HG02763 (cell line): ENCODE data around the gene RAPSN.
"Not testable (repeated sequence)": the region's sequence is repeated elsewhere in the genome, so short reads cannot be mapped to it uniquely, and the experiment has no call there.

Source experiments
- ATAC-seq: cut with Tn5 transposase; IDR thresholded peaks from one replicate; pipeline ENCODE4 v1.9.1; 2021; ENCODE audit warnings: mild to moderate bottlenecking, moderate library complexity; ENCODE audit not compliant: unreplicated experiment

The RAPSN gene

DNA sequence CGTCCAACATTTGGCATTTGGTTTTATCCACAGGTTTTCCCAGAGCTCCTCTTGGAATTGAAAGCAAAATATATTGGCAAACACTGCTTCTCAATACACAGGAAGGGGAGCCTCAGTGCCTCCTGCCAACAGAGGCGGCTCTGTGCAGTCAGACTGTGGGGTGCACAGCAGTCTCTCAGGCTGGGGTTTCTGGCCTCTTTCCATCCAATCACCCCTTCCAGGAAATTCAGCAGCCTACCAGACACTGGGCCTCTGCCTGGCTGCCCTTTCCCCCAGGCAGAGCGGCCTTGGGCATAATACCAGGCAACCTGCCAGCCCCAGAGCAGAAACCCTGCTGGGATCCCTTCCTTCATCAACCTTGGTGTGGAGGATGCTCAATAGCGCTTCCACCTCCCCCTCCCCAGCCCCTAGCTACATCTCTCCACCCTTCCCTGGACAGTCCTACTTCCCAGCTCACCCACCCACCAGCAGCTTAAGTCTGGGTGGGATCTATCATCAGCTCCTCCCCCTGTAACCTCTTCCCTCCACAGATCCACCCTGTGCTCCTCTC lies 17.8 kb upstream of the RAPSN start:
- ATAC-seq: no peak

DNA sequence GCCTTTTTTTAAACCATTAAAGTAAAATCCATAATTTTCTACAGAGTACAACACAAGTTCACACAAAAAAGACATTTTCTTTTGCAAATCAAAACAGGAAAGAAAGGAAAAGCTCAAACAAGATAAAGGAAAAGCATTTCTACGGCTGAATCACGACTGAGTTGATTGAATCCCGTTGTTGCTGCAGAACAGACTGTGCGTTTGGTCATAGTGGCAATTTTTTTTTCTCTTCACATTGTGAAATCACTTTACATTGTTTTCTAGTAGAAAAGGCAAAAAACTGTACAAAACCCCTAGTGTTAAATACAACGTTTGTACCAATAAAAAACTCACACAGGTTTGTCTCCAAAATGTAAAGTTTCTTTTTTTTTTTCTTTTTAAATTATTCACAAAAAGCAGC lies 17.3 kb upstream of the RAPSN start:
- ATAC-seq: no peak

DNA sequence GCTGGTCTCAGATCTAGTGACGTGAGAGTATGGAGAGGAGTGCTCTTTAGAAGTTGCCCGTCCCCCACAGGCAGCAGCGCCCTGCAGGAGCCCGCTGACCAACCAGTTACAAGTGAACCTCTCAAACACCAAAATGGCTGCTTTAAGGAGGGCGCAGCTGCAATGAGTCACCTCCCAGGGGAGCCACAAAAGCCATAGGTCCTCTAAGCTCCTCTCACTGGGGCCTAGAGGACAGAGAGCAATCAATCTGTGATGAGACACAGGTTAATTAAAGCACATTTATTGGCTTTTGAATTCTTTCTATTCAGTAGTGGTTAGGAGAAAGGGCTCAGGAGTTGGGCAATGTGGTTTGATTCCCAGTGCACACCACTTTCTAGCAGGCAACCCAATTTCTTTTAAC lies 15.5 kb upstream of the RAPSN start:
- no peak for ATAC-seq

DNA sequence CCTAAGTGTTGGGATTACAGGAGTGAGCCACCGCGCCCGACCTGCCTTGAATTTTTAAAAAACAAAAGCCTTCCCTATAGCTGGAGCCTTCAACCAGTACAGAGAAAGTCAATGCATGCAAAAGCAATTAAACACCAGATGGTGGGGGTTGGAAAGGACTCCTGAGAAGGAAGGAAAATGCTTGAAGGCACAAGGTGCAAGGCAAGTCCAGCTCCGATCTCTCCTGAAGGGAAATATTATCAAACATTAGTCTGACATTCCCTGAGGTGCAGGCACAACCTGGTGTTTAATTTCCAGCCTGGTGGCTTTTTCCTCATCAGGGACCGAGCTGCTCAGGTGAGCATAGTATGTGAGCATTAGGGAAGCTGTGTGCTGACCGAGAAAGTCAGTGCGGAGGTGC lies 12.9 kb upstream of the RAPSN start:
- no peak for ATAC-seq

DNA sequence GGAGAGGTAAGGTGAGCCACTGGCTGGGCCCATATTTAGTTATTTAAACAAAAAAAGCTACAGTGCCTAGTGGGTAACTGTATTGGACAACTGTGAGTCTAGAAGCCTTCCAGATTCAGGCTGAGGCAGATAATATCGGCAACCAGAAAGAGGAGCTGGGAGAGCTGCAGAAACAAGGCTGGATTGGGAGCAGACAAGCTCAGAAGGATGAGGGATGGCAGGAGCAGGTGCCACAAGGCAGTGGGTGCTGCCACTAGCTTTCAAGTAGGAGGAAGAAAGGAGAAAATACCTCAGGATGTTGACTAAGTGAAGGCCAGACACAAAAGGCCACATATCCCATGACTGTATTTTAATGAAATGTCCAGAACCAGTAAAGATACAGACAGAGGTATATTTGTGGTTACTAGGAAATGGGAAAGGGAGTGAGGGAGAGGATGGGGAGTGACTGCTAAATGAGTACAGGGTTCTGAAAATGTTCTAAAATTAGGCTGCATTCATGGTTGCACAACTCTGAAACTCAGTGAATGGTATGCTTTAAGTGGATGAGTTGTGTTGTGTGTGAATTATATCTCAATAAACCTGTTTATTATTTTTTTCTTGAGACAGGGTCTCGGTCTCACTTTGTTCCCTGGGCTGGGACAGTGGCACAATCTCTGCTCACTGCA lies 11.8 kb upstream of the RAPSN start:
- no peak for ATAC-seq

DNA sequence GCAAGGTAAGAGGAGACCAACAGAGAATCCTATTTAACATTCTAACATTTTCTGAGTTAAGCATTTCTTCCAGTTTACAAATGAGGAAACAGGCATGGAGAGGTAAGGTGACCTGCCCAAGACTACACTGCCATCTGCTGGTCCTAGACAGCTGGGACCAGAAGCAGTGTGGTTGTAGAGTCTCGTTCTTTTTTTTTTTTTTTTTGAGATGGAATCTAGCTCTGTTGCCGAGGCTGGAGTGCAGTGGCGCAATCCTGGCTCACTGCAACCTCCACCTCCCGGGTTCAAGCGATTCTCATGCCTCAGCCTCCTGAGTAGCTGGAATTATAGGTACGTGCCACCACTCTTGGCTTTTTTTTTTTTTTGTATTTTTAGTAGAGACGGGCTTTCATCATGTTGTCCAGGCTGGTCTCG lies 5.3 kb upstream of the RAPSN start:
- not testable (repeated sequence) for ATAC-seq

DNA sequence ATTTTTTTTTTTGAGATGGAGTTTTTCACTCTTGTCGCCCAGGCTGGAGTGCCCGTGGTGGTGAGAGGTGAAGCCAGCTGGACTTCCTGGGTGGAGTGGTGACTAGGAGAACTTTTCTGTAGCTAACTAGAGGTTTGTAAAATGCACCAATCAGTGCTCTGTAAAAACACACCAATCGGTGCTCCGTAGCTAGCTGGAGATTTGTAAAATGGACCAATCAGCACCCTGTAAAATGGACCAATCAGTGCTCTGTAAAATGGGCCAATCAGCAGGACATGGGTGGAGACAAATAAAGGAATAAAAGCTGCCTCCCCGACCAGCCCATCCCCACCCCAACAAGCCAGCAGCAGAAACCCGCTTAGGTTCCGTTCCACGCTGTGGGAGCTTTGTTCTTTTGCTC lies 4.4 kb upstream of the RAPSN start:
- no peak for ATAC-seq

DNA sequence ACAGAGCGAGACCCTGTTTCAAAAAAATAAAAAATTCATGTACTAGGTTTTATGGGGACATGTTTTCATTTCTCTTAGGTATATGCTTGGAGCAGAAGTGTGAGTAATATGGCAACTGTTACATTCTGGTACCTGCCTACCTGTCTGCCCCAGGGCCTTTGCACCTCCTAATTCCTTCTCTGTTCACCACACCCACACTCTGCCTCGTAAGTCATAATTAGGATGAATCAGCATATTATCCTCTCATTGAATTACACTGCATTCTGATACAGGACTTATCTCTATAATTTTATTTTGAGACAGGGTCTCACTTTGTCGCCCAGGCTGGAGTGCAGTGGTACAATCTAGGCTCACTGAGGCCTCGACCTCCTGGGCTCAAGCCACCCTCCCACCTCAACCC lies 3.1 kb upstream of the RAPSN start:
- no peak for ATAC-seq

DNA sequence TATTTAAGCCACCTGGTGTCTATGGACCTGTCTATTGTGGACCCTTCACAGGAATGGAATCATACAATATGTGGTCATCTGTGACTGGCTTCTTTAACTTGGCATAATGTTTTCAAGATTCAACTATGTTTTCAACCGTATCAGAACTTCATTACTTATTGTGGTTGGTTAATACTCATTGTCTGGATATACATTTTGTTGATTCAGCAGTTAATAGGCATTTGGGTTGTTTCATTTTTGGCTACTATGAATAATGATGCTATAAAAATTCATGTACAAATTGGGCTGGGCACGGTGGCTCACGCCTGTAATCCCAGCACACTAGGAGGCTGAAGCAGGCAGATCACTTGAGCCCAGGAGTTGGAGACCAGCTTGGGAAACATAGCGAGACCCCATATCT lies 2.5 kb upstream of the RAPSN start:
- ATAC-seq: no peak

DNA sequence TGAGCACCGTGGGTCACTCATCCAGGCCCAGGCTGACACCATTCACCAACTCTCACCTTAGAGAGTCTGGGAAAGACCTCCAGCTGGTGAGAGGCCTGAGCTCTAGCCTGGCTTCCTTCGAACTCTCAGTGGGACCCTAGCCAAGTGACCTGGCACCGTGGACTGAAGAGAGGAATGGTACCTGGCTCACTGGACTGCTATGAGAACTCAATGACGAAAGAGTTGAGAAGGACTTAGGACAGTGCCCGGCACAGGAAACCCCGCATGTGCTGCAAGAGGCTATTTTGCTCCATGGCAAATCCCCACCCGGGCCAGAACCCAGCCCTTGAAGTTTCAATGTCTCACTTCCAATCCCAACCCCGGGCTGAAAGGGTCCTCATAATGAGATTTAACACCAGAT lies 605 bp upstream of the RAPSN start:
- ATAC-seq: no peak

DNA sequence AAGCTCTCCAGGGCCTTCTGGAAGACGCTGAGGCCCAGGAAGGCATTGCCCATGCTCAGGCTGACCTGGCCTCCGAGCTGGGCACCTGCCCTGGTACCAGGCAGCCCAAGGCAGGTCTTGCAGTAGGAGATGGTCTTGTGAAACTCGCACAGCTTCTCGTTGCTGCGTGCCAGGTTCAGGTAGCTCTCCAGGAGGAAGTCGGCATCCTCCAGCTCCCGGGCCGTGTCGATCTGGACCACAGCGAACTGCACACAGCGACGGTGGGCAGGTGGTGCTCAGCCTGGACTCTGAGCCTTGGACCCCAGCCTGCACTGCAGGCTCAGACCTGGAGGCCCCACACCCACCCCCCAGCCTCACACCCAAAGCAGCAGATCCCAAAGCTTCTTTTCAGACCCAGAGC lies 1.0 kb downstream of the RAPSN start:
- ATAC-seq: no peak

DNA sequence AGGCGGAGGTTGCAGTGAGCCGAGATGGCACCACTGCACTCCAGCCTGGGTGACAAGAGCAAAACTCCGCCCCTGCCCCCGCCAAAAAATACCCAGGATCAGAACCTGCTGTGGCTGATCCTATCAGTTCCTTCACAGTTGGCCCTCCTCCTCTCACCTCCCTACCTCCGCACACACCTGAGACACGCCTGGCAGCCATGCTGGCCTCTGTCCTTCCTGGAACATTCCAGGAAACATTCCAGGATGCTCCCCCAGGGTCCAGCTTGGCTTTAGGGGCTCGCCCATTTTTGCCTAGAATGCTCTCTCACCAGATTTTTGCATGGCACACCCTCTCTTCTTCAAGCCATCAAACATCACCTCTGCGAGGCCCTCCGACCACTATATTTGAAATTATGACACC lies 2.1 kb downstream of the RAPSN start:
- no peak for ATAC-seq

DNA sequence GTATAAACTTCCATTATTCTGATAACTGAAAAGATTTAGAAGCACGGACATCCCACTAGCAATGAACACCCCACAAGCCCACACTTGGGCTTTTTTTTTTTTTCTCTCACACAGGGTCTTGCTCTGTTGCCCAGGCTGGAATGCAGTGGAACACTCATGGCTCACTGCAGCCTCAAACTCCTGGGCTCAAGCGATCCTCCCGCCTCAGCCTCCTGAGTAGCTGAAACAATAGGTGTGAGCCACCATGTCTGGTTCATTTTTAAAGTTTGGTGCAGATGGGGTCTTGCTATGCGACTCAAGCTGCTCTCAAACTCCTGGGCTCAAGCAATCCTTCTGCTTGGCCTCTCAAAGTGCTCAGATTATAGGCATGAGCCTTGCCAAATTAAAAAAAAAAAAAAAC lies 3.1 kb downstream of the RAPSN start:
- no peak for ATAC-seq

DNA sequence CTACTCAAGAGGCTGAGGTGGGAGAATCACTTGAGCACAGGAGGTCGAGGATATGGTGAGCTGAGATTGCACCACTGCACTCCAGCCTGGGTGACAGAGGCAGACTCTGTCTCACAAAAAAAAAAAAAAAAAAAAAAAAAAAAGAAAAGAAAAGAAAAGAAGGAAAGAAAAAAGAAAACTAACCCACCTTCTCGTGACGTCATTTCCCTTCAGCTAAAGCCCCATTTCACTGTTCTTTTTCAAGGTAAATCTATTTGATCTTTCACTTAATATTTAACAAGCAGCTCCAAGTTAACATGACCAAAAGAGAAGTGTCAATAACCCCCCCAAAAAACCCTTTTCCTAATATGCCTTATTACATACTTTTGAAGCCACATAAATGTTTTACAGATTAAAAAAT lies 5.1 kb downstream of the RAPSN start:
- no peak for ATAC-seq

DNA sequence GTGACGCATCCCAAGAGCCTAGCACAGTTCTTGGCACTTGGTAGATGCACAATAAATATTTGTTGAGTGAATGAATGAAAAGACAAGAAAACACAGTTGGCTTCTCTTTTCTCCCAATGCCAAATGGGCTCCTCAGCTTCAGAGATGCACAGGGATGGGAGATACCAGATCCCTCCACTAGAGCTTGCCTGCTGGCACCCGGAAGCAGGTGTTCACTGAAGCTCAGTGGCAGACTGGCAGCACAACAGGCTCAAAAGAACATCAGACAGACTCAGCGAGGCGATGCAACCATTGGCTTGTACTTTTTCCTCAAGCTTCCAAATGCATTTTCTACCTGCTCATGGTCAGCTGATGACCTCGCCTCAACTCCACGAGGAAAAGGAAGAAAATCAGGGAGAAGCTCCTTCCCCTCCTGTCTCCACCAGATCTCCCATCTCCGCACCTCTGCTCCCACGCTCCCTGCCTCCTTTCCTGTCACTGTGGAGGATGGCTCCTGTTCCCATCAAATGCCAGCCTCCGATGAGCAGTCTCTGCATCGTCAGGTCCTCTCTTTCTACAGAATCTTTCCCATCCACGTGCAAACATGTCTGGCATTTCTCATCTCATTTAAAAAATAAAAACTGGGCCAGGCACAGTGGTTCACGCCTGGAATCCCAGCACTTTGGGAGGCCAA lies 5.8 kb downstream of the RAPSN start:
- ATAC-seq: no peak

DNA sequence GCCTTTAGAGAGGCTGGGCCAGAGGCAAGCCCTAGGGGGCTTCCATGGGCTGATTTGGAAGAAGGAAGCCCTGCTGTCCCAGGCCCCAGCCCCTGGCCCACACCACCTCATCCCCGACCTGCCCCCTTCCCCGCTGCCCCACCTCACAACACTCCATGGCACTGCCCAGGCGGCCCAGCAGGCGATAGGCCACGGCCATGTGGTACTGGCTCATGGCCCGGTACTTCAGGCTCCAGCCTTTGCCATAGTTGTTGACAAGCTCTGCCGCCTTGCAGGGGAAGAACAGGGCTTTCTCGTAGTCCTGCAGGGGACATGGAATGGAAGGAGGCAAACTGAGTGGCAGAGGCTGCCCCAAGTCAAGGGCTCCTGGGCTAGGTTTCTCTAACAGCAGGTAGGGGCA lies 6.4 kb downstream of the RAPSN start:
- ATAC-seq: no peak

DNA sequence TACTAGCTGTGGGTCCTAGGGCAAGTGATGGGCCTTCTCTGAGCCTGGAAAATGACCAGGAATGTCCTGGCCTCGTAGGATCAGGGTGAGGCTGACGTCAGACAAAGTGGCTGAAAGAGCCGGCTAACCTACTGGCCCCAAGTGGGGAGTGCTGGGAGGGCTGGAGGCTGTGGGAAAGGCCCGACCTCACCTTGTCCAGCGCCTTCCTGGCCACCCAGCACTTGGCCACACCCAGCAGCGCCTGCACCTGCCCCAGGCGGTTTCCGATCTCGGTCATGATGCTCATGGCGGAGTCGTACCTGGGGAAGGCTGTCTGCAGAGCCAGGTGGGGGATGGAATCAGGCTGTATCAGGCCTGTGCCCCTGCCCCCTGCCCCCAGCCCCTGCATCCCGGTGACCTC lies 7.5 kb downstream of the RAPSN start:
- ATAC-seq: no peak

DNA sequence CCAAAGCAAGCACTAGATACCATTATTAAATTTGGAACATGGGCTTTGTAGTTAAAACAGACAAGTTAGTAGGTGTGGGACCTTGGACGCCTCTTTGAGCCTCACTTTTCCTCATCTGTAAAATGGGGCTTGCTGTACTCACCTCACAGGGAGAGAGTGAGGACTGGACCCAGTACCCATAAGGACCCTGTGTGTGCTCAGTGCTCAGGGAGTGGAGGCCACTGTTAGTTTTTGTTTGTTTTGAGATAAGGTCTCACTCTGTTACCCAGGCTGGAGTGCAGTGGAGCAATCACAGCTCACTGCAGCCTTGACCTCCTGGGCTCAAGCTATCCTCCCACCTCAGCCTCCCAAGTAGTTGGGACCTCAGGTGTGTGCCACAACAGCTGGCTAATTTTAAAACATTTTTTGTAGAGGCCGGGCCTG lies 8.9 kb downstream of the RAPSN start:
- ATAC-seq: no peak

DNA sequence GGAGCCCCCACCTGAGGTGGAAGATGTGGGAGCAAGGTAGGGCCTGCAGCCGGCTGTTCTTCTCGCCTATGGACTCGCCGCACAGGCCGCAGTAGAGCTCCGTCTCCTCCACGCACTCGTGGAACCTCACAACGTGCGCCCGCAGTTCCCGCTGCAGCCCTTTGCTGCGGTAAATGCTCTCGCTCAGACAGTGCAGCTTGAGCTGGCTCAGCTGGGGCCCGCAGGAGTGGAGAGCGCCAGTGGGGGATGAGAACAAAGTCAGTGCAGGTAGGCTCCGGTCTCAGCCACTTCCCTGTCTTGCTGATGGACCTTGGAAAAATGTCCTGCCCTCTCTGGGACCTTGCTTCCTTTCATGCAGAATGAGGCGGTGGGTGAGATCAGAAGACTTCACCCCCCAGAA lies 10.2 kb downstream of the RAPSN start:
- ATAC-seq: no peak

DNA sequence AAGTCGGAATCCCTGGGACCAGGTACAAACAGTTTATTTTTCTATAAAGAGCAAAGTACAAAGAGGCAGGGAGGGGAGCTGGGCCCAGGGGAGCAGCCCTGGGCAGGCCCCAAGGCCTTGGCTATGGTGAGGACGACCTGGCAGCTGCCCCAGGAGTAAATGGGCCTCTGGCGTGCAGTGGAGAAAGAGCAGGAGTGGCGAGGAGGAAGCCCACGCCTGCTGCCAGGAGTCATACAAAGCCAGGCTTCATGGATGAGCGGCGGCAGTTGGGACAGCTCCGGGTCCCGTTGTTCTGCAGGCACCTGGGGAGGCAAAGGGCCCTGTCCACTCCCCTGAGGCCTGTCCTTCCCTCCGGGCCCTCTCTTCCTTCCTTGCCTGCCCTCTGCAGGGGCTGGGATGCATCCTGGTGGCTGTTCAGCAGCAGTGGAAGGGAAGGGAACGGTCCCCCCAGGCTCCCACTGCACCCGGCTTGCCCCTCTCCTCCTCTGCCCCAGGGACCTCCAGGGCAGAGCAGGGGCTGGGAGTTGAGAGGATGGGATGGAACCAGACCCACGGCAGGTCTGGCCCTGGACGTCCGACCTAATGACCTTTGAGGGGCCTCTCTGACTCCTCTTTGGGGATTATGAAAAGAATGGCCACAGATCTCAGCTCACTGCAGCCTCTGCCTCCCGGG lies 11.1 kb downstream of the RAPSN start:
- ATAC-seq: no peak

DNA sequence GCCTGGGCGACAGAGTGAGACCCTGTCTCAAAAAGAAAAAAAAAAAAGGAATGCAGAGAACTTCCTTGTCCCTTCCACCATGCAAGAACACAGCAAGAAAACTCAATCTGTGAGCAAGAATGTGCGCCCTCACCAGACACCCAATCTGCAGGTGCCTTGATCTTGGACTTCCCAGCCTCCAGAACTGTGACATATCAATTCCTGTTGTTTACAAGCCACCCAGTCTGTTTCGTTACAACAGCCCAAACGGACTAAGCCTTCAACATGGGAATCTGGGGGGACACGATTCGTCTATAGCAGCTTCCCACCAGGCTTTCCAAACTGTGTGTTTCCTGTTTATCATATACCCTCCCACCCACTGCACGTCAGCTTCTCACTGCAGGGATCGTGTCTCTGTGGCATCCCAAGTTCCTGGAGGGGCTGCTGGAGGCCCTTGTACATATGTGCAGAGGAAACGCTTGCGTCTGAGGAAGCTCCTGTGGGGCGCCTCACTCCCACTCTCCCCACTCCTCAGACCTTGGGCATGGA lies 11.7 kb downstream of the RAPSN start:
- no peak for ATAC-seq

DNA sequence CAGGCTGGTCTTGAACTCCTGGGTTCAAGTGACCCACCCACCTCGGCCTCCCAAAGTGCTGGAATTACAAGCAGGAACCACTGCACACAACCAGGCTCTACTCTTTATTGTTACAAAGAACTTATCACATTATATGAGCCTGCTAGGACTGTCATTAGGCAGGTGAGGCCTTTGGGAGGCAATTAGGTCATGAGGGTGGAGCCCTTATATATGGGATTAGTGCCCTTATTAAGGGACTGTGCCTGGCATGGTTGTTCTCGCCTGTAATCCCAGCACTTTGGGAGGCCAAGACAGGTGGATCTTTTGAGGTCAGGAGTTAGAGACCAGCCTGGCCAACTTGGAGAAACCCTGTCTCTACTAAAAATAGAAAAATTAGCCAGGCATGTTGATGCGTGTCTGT lies 12.2 kb downstream of the RAPSN start:
- ATAC-seq: no peak
